ENCODE data around the gene ARL13B.

The ARL13B gene

DNA sequence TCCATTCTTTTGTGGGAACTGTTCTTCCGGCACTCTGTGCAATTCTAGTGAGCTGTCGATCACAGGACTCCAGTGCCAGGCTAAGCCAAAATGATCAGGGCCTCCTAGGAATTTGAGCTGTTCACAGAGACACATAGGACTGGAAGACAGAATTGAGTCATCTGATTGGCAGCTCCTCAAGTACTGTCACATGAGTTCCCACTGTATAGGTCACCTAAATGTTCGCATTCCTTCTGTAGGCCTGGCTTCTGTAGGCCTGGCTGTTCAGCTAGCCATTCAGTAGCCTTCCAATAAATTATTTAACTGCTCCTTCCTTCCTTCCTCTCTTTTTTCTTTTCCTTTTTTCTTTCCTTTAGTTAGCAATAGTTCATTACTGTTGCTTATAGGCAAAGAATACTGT, 10.5 kb upstream of the ARL13B start:
- H3K4me3 ChIP-seq (ENCODE audit: insufficient read depth, low read depth, low read length, poor library complexity, severe bottlenecking) = no peak overlapping the region
- no peaks in the 10 kb centered on the region for H3K9me3 ChIP-seq (ENCODE audit: control insufficient read depth, low read length)
- no peak for DNase-seq
- no peaks in the 10 kb centered on the region for H3K36me3 ChIP-seq (ENCODE audit: control insufficient read depth, insufficient read depth, low read length)
- H3K4me1 ChIP-seq (ENCODE audit: control insufficient read depth, insufficient read depth, low read length, poor library complexity, severe bottlenecking) = no peaks in the 10 kb centered on the region
- H3K27ac ChIP-seq (ENCODE audit: insufficient read depth, low read length, poor library complexity, severe bottlenecking) = no peak overlapping the region
- no peaks in the 10 kb centered on the region for H3K27me3 ChIP-seq (replicated peaks; ENCODE audit: control insufficient read depth, insufficient read depth, low read length, poor library complexity, severe bottlenecking)

DNA sequence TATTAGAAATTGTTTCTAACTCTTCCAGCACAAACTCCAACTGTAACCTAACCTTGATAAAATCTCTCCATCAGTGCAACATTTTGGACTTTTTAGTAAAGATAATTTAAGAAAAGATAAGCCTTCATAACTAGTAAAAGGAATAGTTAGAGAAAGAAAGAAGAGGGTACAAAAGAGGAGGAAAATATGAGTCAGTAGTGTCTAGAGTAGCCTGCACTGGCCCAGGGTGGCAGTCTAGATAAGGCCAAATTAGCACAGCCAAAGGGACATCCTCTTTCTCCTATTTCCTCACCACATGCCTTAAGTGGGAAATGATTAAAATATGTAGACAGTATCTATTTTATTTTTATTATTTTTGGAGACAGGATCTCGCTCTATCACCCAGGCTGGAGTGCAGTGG, 10.0 kb upstream of the ARL13B start:
- Histone ChIP-seq H3K27me3 (replicated peaks; ENCODE audit: control insufficient read depth, insufficient read depth, low read length, poor library complexity, severe bottlenecking) (no peaks in the 10 kb centered on the region), H3K4me3 (ENCODE audit: insufficient read depth, low read depth, low read length, poor library complexity, severe bottlenecking) (no peak overlapping the region), H3K27ac (ENCODE audit: insufficient read depth, low read length, poor library complexity, severe bottlenecking) (no peak overlapping the region), H3K36me3 (ENCODE audit: control insufficient read depth, insufficient read depth, low read length) (no peaks in the 10 kb centered on the region), H3K4me1 (ENCODE audit: control insufficient read depth, insufficient read depth, low read length, poor library complexity, severe bottlenecking) (no peaks in the 10 kb centered on the region), H3K9me3 (ENCODE audit: control insufficient read depth, low read length) (no peaks in the 10 kb centered on the region)
- no peak for DNase-seq

DNA sequence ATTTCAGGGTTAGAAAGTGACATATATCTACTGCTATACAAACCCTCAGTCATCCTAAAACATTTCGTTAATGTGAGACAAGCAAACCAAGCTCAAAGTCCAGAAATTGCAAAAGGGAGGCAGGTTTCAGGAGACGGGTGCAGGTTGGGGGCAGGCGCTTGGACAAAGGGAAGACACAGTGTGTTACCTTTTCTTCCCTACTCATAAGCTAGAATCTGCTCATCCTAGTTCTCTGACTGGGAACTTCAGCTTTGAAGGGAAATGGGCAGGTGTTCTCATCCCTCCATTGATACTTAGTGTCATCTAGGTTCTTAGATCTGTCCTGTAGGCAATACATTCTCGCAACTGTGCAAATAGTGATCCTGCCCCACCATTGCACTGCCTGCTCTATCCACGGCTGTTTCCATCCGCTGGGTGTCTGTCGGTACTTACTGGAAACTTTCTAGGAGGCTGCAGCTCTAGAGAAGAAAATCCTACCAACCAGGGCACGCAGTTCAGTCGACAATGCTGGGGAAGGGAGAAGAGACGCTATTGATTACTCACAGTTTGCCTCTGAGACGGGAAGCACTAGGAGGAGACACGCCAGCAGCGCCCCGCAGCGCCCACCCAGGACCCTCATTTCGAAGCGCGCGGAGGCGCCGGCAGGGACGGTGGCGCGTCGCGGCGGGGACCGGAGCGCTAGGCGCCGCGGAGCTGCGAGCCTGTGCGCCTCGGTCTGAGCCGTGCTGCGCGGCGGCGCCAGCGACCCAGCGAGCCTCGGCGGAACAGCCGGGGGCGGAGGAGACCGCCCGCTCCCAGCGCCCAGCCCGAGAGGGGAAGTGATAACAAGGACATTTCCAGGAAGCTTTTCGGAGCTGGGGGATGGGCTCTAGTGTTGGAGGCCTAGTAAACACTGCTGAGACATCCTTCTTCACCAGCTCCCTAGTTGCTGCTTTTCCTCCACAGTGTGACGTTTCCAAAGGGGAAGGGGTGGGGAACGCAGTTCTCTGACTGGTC, 6.5 kb upstream of the ARL13B start, which contains the start of gene PROS1:
PROS1 (minus strand) TSS at position 766 of the 996 bp plus-strand sequence; CDS start at position 619, 147 bp downstream.
- no peaks in the 10 kb centered on the region for H3K4me1 ChIP-seq (ENCODE audit: control insufficient read depth, insufficient read depth, low read length, poor library complexity, severe bottlenecking)
- H3K9me3 ChIP-seq (ENCODE audit: control insufficient read depth, low read length) = no peaks in the 10 kb centered on the region
- H3K36me3 ChIP-seq (ENCODE audit: control insufficient read depth, insufficient read depth, low read length) = no peaks in the 10 kb centered on the region
- H3K27me3 ChIP-seq (replicated peaks; ENCODE audit: control insufficient read depth, insufficient read depth, low read length, poor library complexity, severe bottlenecking) = no peaks in the 10 kb centered on the region
- peak in 1 of 3 donors; percentile 14 for DNase-seq
- H3K27ac ChIP-seq (ENCODE audit: insufficient read depth, low read length, poor library complexity, severe bottlenecking) = no peak within 1 kb of the TSS
- peak within 1 kb of the TSS; percentile 51 for H3K4me3 ChIP-seq (ENCODE audit: insufficient read depth, low read depth, low read length, poor library complexity, severe bottlenecking)

DNA sequence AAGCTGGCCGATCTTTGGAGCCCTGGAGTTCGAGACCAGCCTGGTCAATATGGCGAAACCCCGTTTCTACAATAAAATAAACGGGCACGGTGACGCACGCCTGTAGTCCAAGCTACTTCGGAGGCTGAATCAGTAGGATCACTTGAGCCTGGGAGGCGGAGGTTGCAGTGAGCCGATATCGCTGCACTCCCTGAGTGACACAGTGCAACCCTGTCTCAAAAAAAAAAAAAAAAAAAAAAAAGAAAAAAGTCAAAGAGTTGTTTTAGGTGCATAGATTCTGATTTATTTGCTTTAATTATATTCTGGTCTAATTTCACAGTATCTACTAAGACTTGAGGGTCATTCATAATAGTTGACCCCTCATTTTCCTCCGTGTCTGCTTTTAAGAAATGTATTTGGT, 1.7 kb downstream of the ARL13B start:
- no peaks in the 10 kb centered on the region for H3K27me3 ChIP-seq (replicated peaks; ENCODE audit: control insufficient read depth, insufficient read depth, low read length, poor library complexity, severe bottlenecking)
- no peak for DNase-seq
- no peak overlapping the region for H3K4me3 ChIP-seq (ENCODE audit: insufficient read depth, low read depth, low read length, poor library complexity, severe bottlenecking)
- no peak overlapping the region for H3K27ac ChIP-seq (ENCODE audit: insufficient read depth, low read length, poor library complexity, severe bottlenecking)
- no peaks in the 10 kb centered on the region for H3K4me1 ChIP-seq (ENCODE audit: control insufficient read depth, insufficient read depth, low read length, poor library complexity, severe bottlenecking)
- H3K36me3 ChIP-seq (ENCODE audit: control insufficient read depth, insufficient read depth, low read length) = no peaks in the 10 kb centered on the region
- H3K9me3 ChIP-seq (ENCODE audit: control insufficient read depth, low read length) = no peaks in the 10 kb centered on the region

DNA sequence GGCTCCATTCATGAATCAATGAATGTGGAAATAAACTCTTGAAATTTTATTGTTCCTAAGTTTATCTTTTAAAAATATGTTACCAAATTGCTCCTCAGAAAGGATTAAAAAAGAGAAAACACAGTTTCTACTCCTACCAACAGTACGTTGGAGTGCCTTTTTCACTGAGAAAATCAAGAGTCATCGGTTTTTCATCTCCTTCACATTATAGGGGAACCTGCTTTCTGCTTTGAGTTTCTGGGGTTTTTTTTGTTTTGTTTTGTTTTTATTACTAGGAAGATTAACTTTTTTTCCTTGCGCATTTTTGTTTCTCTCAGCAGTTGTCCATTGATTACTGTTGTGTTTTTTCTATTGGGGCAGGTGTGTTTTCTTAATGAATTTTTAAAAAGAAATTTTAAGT, 3.5 kb downstream of the ARL13B start:
- Histone ChIP-seq H3K27ac (ENCODE audit: insufficient read depth, low read length, poor library complexity, severe bottlenecking) (no peak overlapping the region), H3K27me3 (replicated peaks; ENCODE audit: control insufficient read depth, insufficient read depth, low read length, poor library complexity, severe bottlenecking) (no peaks in the 10 kb centered on the region), H3K9me3 (ENCODE audit: control insufficient read depth, low read length) (no peaks in the 10 kb centered on the region), H3K4me1 (ENCODE audit: control insufficient read depth, insufficient read depth, low read length, poor library complexity, severe bottlenecking) (no peaks in the 10 kb centered on the region), H3K36me3 (ENCODE audit: control insufficient read depth, insufficient read depth, low read length) (no peaks in the 10 kb centered on the region), H3K4me3 (ENCODE audit: insufficient read depth, low read depth, low read length, poor library complexity, severe bottlenecking) (no peak overlapping the region)
- no peak for DNase-seq

DNA sequence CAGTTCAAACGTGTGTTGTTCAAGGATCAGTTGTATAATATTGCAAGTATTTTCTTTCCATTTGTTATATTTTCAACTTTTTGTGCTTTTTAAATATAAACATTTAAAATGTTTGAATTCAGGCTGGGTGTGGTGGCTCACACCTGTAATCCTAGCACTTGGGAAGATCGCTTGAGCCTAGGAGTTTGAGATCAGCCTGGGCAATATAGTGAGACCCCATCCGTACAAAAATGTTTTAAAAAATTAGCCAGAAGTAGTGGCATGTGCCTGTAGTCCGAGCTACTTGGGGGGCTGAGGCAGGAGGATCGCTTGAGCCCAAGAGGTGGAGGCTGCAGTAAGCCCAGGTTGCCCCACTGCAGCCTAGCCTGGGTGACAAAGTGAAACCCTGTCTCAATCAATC, 4.7 kb downstream of the ARL13B start:
- Histone ChIP-seq H3K36me3 (ENCODE audit: control insufficient read depth, insufficient read depth, low read length) (no peaks in the 10 kb centered on the region), H3K27ac (ENCODE audit: insufficient read depth, low read length, poor library complexity, severe bottlenecking) (no peak overlapping the region), H3K4me1 (ENCODE audit: control insufficient read depth, insufficient read depth, low read length, poor library complexity, severe bottlenecking) (no peaks in the 10 kb centered on the region), H3K27me3 (replicated peaks; ENCODE audit: control insufficient read depth, insufficient read depth, low read length, poor library complexity, severe bottlenecking) (no peaks in the 10 kb centered on the region), H3K4me3 (ENCODE audit: insufficient read depth, low read depth, low read length, poor library complexity, severe bottlenecking) (no peak overlapping the region), H3K9me3 (ENCODE audit: control insufficient read depth, low read length) (no peaks in the 10 kb centered on the region)
- DNase-seq = no peak

DNA sequence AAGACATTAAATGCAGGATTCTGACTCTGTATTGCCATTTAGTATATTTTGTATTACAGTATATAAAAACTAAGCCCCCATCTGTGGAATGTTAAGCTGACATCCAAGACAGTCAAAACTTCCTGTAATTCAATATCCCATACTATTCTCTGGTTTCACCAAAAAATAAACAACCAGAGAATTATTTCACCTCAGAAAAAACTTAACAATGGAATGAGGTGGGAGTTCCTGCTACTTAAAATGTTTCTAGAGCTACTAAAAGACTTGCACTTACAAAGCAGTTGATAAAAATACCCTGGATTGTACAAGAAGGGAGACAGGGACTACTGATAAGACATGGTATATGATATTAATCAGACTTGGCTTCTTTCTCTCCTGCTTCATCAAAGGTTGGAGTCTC, 8.3 kb downstream of the ARL13B start:
- Histone ChIP-seq H3K27me3 (replicated peaks; ENCODE audit: control insufficient read depth, insufficient read depth, low read length, poor library complexity, severe bottlenecking) (no peaks in the 10 kb centered on the region), H3K4me3 (ENCODE audit: insufficient read depth, low read depth, low read length, poor library complexity, severe bottlenecking) (no peak overlapping the region), H3K9me3 (ENCODE audit: control insufficient read depth, low read length) (no peaks in the 10 kb centered on the region), H3K27ac (ENCODE audit: insufficient read depth, low read length, poor library complexity, severe bottlenecking) (no peak overlapping the region), H3K36me3 (ENCODE audit: control insufficient read depth, insufficient read depth, low read length) (no peaks in the 10 kb centered on the region), H3K4me1 (ENCODE audit: control insufficient read depth, insufficient read depth, low read length, poor library complexity, severe bottlenecking) (no peaks in the 10 kb centered on the region)
- DNase-seq = no peak

DNA sequence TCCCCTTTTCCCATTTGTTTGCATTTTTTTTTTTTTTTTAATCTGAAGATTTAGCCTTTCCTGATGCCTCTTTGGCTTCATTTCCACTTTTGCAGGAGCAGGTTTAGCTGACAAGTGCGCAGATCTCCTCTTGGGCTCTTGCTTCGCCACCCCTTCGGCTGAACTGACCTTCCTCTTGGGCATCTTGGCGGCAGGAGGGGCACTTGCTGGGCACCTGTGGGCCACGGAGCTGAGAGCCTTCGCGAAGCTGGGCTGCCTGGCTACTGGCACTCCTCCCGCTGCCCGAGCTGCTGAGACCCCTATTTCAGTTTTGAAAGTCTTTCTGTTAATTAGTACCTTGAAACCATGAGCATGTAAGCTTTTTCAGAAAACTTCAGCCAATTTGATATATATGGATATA, 8.8 kb downstream of the ARL13B start:
- H3K9me3 ChIP-seq (ENCODE audit: control insufficient read depth, low read length) = no peaks in the 10 kb centered on the region
- H3K4me3 ChIP-seq (ENCODE audit: insufficient read depth, low read depth, low read length, poor library complexity, severe bottlenecking) = no peak overlapping the region
- DNase-seq = no peak
- H3K4me1 ChIP-seq (ENCODE audit: control insufficient read depth, insufficient read depth, low read length, poor library complexity, severe bottlenecking) = no peaks in the 10 kb centered on the region
- H3K36me3 ChIP-seq (ENCODE audit: control insufficient read depth, insufficient read depth, low read length) = no peaks in the 10 kb centered on the region
- H3K27ac ChIP-seq (ENCODE audit: insufficient read depth, low read length, poor library complexity, severe bottlenecking) = no peak overlapping the region
- no peaks in the 10 kb centered on the region for H3K27me3 ChIP-seq (replicated peaks; ENCODE audit: control insufficient read depth, insufficient read depth, low read length, poor library complexity, severe bottlenecking)

DNA sequence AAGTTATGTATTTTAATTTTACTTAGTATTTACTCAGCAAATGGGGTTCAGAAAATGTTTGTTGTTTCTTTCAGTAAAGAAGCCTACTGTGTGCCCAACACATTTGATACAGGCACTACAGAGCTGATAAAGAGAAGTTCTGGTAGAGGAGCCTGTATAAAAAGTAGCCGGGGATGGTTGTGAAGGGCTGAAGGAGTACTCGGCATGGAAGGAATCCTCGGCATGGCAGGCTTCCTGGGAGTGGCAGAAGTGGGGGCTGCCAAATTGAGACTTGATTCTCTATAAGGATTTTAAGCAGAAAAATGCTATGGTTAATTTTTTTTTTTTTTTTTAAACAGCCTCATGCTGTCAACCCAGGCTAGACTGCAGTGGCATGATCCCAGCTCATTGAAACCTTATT, 9.3 kb downstream of the ARL13B start:
- no peak overlapping the region for H3K27ac ChIP-seq (ENCODE audit: insufficient read depth, low read length, poor library complexity, severe bottlenecking)
- no peak for DNase-seq

DNA sequence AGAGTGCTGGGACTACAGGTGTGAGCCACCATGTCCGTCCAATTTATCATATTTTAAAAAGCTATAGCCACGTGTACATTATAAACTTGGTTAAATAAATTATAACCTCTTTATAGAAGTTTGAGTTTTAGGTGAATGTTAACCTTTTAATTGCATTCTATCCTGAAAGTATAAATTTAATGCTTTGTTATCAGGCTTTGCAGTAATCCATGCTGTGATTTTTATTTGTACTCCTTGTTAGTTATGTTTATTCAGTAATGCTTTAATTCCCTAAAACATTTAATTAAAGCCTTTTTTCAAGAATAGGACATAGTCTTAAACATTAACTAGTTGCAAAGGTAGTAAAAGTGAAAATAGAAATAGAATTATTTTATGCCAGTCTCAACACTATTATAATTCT, 11.7 kb downstream of the ARL13B start:
- no peak for DNase-seq
- H3K27ac ChIP-seq (ENCODE audit: insufficient read depth, low read length, poor library complexity, severe bottlenecking) = no peak overlapping the region
- H3K4me3 ChIP-seq (ENCODE audit: insufficient read depth, low read depth, low read length, poor library complexity, severe bottlenecking) = no peak overlapping the region
- H3K4me1 ChIP-seq (ENCODE audit: control insufficient read depth, insufficient read depth, low read length, poor library complexity, severe bottlenecking) = no peaks in the 10 kb centered on the region
- no peaks in the 10 kb centered on the region for H3K9me3 ChIP-seq (ENCODE audit: control insufficient read depth, low read length)
- no peaks in the 10 kb centered on the region for H3K27me3 ChIP-seq (replicated peaks; ENCODE audit: control insufficient read depth, insufficient read depth, low read length, poor library complexity, severe bottlenecking)
- H3K36me3 ChIP-seq (ENCODE audit: control insufficient read depth, insufficient read depth, low read length) = no peaks in the 10 kb centered on the region

More for the DNA sequence above, 9.3 kb downstream of the ARL13B start:
- Histone ChIP-seq H3K4me1 (ENCODE audit: control insufficient read depth, insufficient read depth, low read length, poor library complexity, severe bottlenecking) (no peaks in the 10 kb centered on the region), H3K27me3 (replicated peaks; ENCODE audit: control insufficient read depth, insufficient read depth, low read length, poor library complexity, severe bottlenecking) (no peaks in the 10 kb centered on the region), H3K9me3 (ENCODE audit: control insufficient read depth, low read length) (no peaks in the 10 kb centered on the region), H3K36me3 (ENCODE audit: control insufficient read depth, insufficient read depth, low read length) (no peaks in the 10 kb centered on the region), H3K4me3 (ENCODE audit: insufficient read depth, low read depth, low read length, poor library complexity, severe bottlenecking) (no peak overlapping the region)
